Femur (tissue), 1 donor: ENCODE data around the gene ESCO1.
"Not testable (repeated sequence)": the region's sequence is repeated elsewhere in the genome, so short reads cannot be mapped to it uniquely, and the experiment has no call there.

Experiments used
- DNase-seq: peaks from one replicate; pipeline ENCODE4 v3.0.0-alpha.2; 2017

Gene ESCO1

GRCh38 chr18:21600526-21601410, at the start of gene ESCO1:
Gene ESCO1, minus strand, starts transcription at chr18:21600704. Its CDS starts 25,861 bp downstream, at chr18:21574843.
- DNase-seq = peak; percentile 97

- DNase-seq = not testable (repeated sequence)
These were observed 39.9 kb upstream of the ESCO1 start for GRCh38 chr18:21640375-21640774.

GRCh38 chr18:21638822-21639221, 38.3 kb upstream of the ESCO1 start:
- no peak for DNase-seq

GRCh38 chr18:21636769-21637168, 36.3 kb upstream of the ESCO1 start:
- DNase-seq = no peak

DNA sequence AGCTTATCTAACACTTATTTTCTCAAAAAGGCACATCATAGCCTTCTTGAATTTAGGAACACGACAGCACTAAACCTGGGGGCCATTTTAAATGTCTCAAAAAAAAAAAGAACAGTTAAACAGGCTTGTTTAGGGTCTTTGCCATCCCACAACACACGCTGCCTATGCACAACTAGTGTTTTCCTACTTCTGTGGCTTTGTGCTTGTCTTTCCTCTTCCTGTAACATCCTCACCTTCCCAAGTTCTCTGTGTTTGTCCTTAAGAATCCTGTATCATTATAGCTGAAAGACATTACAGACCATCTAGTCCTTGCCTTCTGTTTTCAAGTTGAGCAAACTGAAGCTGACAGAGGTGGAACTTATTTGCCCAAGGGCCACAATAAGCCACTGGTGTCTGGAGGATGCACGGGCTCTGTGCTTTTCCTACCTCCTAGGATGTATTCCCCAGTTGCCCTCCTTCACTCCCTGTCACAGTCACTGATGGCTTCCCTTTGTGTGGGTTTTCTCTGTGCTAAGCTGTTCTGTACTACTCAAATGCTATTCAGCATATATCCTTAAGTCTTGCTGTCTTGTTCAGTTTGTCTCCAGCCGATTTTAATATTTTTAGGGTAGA, 34.2 kb upstream of the ESCO1 start:
- no peak for DNase-seq

DNA sequence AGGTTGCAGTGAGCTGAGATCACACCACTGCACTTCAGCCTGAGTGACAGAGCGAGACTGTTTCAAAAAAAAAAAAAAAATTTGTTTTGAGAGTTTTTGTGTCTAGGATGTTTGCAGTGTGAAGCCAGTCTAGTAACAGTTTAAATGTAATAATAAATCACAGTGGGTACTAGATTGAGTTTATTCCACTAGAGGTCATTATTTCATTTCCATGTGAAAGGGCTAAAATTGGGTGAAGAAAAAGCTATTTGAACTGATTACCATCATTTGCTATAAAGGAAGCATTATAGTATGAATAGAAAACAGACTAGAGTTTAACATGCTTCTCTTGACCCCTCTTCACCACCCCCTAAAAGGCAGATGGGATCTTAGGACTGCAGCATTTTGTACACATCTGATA, 31.9 kb upstream of the ESCO1 start:
- no peak for DNase-seq

DNA sequence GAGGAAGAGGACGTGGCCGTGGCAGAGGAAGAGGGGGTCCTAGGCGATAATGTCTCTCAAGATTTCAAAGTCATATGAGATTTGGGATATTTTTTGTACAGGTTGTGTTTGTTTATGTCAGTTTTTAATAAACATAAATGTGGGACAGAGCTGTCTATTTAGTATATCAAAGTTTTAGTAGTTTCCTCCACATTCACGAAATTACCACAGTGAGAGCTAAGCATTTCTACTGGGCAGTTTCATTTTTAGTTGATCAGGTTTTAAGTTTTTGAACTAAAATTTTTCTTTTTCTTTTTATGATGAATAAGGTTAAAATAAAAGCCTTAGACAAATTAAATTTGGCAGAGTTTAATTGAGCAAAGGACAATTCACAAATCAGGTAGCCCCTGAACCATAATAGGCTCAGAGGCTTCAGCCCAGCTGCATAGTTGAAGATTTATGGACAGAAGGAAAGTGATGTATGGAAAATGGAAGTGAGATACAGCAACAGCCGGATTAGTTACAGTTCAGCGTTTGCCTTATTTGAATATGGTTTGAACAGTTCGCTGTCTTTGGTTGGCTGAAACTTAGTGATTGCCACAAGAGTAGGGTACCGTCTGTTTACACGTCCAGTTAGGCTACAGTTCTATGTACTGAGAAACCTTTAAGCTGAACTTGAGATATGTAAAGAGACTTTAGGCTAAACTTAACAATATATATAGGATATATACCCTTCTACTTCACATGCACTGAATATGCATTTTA, 28.8 kb upstream of the ESCO1 start:
- DNase-seq = no peak

DNA sequence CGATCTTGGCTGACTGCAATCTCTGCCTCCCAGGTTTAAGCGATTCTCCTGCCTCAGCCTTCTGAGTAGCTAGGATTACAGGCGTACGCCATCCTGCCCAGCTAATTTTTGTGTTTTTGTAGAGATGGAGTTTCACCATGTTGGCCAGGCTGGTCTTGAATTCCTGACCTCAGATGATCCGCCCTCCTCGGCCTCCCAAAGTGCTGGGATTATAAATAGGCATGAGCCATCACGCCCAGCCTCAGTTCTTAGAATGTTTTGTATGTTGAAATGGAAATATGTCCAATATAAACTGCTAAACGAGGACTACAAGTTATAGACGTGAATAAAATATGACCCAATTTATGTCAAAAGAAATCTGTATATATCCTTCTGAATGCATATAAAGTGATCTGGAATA, 21.1 kb upstream of the ESCO1 start:
- not testable (repeated sequence) for DNase-seq

- DNase-seq = peak; percentile 94
These were observed 11.9 kb upstream of the ESCO1 start, which contains the start of gene SNRPD1 for GRCh38 chr18:21612125-21613039. Gene SNRPD1, plus strand, starts transcription at chr18:21612314. Its CDS starts 116 bp downstream, at chr18:21612430.

- not testable (repeated sequence) for DNase-seq
These were observed 11.1 kb upstream of the ESCO1 start for GRCh38 chr18:21611401-21612124.

GRCh38 chr18:21605213-21605612, 4.7 kb upstream of the ESCO1 start:
- no peak for DNase-seq

DNA sequence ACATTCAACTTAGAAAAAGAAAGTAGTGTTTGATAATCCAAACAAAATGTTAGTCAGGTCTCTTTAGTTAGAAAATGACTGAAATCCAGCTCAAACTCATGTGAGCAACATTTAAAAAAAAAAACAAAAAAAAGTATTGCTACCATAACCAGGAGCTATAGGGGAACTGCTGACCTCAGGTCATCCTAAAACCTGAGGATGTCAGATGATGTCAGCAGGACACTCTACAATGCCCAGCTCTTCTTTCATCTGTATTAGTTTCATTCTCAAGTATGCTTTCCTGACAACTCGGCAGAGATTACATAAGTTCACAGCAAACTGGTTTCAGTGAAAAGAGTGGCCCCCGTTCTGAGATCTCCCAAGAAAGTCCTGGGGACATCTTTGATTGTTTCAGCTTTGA, 4.2 kb upstream of the ESCO1 start:
- no peak for DNase-seq

DNA sequence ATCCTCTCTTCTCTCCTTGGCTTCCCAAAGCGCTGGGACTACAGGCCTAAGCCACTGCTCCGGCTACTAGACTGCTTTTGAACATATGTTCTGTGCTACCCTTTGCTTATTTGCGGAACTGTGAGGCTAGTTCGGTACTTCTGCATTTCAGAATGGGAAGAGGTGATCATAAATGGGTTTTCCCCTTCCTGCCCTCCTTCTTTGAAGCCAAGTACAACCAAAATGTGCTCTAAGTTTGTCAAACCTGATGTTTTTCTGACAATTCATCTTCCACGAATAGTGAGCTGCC, 1.7 kb upstream of the ESCO1 start:
- DNase-seq = no peak

- DNase-seq = peak; percentile 25
These were observed 649 bp downstream of the ESCO1 start for GRCh38 chr18:21599585-21600525.

DNA sequence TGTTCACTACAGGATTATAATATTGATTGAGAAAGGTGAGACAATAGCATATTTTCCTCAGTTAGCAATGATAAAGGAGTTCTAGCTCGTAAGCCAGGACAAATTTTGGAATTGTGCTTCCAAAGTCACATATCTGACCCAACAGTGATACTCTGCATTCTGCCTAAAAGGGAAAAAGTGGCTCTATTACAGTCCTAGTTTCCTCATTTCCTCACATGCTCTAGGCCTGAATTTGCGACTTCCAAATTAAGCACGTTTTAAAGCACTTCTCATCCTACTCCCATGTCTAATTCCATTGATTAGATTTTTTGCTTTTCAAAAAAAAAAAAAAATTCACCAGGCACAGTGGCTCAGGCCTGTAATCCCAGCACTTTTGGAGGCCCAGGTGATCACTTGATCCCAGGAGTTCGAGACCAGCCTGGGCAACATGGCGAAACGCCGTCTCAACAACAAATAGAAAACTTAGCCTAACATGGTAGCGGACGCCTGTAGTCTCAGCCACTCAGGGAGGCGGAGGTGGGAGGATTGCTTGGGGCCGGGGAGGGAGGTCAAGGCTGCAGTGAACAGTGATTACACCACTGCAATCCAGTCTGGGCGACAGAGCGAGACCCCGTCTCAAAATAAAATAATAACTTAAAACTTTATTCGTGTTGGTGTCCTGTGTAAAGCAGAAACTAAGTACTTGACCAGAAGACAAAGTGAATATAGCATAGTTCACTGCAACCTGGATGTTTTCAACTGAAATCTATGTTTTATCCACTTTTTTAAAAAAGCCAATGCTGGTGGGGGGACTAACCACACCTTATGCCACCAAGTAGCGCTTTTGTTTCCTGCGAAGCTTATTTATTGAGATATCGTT, 1.5 kb downstream of the ESCO1 start:
- DNase-seq = no peak

DNA sequence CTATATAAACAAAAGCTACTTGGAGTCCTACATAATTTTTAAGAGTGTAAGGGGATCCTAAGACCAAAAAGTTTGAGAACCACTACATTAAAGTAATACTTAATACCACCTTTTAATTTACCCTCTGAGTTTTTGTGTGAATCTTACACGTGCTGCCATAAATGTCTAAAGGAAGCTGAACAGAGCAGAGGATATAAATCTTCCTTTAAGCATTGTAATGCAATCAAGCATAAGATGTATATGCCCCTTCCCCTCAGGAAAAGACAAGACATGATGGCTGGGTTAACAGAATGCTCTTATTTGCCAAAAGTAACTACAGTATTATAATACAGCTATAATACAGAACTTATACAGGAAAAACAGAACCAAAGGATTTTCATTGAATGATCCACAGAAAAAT, 2.9 kb downstream of the ESCO1 start:
- no peak for DNase-seq

DNA sequence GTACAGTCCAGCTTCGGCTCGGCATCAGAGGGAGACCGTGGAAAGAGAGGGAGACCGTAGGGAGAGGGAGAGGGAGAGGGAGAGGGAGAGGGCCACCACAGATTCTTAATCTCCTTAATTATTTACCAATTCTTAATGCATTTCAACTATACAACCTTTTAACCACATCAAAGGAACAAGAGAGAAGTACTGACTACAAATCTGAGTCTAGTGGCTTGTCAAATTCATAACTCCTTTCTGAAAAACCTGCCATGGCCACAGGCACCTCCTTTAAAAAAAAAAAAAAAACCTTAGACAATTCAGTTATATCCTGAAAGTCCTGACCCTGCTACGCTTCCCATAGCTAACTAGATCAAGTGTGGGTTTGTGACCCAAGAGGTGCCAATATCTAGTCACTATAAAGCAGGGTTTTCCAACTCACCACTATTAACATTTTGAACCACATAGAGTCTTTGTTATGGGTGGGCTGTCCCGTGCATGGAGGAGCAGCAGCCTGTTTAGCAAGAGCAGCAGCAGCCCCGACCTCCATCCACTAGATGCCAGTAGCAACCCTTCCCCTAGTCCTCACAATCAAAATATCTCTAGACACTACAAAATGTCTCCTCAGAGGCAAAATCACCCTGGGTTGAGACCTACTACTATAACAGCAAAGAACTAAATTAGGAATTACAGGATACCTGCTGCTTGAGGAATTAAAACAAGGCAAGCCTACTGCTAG, 6.8 kb downstream of the ESCO1 start:
- no peak for DNase-seq

DNA sequence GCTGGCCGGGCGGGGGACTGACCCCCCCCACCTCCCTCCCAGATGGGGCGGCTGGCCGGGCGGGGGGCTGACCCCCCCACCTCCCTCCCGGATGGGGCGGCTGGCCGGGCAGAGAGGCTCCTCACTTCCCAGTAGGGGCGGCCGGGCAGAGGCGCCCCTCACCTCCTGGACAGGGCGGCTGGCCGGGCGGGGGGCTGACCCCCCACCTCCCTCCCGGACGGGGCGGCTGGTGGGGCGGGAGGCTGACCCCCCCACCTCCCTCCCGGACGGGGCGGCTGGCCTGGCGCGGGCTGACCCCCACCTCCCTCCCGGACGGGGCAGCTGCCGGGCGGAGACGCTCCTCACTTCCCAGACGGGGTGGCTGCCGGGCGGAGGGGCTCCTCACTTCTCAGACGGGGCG, 8.1 kb downstream of the ESCO1 start:
- DNase-seq = not testable (repeated sequence)

DNA sequence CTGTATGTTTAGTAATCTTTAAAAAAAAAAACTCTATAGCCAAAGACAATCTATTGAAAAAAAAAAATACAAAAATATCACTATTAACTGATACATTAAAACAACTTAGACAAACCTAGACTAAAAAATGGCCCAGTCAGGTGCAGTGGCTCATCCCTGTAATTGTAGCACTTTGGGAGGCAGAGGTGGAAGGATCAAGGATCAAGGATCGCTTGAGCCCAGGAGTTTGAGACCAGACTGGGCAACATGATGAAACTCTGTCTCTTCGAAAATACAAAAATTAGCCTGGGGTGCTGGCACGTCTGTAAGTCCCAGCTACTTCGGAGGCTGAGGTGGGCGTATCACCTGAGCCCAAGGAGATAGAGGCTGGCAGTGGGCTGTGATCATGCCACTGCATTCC, 16.1 kb downstream of the ESCO1 start:
- no peak for DNase-seq
